Muscle layer of duodenum (tissue), 2 donors: ENCODE data around the gene TMEM236.
A peak's percentile ranks its signal among the peaks of the same experiment; 100 is the strongest.

Experiments
- H3K27ac ChIP-seq: one replicate; pipeline ENCODE4 v1.7.0; 2013; ENCODE audit warnings: mild to moderate bottlenecking, low read length
- H3K27me3 ChIP-seq: one replicate; pipeline ENCODE4 v1.7.0; 2013; ENCODE audit warnings: low read depth, mild to moderate bottlenecking, control low read depth, low read length
- H3K36me3 ChIP-seq, 2 donors: one replicate each; pipeline ENCODE4 v1.7.0; 2013; ENCODE audit warnings: low read length in 2 of 2, control low read depth in 1 of 2, mild to moderate bottlenecking in 1 of 2; ENCODE audit not compliant: insufficient read depth in 2 of 2, control insufficient read depth in 1 of 2
- H3K4me1 ChIP-seq, 2 donors: one replicate each; pipeline ENCODE4 v1.7.0; 2013; ENCODE audit warnings: low read length in 2 of 2, mild to moderate bottlenecking in 2 of 2, control low read depth in 1 of 2, moderate library complexity in 1 of 2; ENCODE audit not compliant: insufficient read depth in 2 of 2, control insufficient read depth in 1 of 2
- H3K4me3 ChIP-seq, 2 donors: one replicate each; pipeline ENCODE4 v1.7.0; 2013; ENCODE audit warnings: low read length in 2 of 2, low read depth in 1 of 2, mild to moderate bottlenecking in 1 of 2
- H3K9me3 ChIP-seq, 2 donors: one replicate each; pipeline ENCODE4 v1.7.0; 2013; ENCODE audit warnings: low read length in 2 of 2, control low read depth in 1 of 2, mild to moderate bottlenecking in 1 of 2; ENCODE audit not compliant: control insufficient read depth in 1 of 2
- donor health status: healthy.

TMEM236 gene

GRCh38 chr10:17771017-17771416 lies 19.0 kb downstream of the TMEM236 start:
- Histone ChIP-seq H3K4me3 (no peak overlapping the region), H3K4me1 (no peaks in the 10 kb centered on the region), H3K36me3 (no peaks in the 10 kb centered on the region), H3K27ac (no peak overlapping the region), H3K9me3 (no peaks in the 10 kb centered on the region), H3K27me3 (no peaks in the 10 kb centered on the region)

- no peak overlapping the region for H3K27ac ChIP-seq
- peaks cover 0 to 7% of the 10 kb centered on the region in 2 donors for H3K4me1 ChIP-seq
- no peak overlapping the region for H3K4me3 ChIP-seq
- no peaks in the 10 kb centered on the region for H3K9me3 ChIP-seq
- no peaks in the 10 kb centered on the region for H3K36me3 ChIP-seq
- no peaks in the 10 kb centered on the region for H3K27me3 ChIP-seq
Observed at GRCh38 chr10:17779784-17780183, 27.8 kb downstream of the TMEM236 start.

- H3K36me3 ChIP-seq: no peaks in the 10 kb centered on the region
- peaks cover 0 to 7% of the 10 kb centered on the region in 2 donors for H3K4me1 ChIP-seq
- H3K27me3 ChIP-seq: no peaks in the 10 kb centered on the region
- no peaks in the 10 kb centered on the region for H3K9me3 ChIP-seq
- H3K4me3 ChIP-seq: no peak overlapping the region
- H3K27ac ChIP-seq: no peak overlapping the region
Observed at GRCh38 chr10:17780727-17781126, 28.7 kb downstream of the TMEM236 start.

DNA sequence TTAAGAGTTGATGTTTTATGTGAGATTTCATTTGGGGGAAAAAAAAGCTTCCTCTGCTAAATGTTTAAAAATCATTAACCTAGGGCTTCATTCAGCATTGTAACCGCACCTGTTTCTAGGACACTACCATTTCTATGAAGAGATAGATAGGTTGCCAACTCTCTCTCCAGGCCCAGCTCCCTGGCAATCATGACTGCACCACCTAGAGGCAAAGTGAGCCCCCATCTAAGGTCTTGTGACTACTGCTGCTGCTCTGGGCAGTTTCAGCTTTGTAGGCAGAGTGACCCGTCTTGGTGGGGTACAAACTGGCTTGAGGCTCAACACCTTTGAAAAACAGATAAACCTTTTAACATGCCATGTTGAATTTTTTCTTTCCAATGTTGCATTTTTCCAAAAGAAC lies 29.9 kb downstream of the TMEM236 start:
- Histone ChIP-seq H3K4me3 (no peak overlapping the region), H3K9me3 (no peaks in the 10 kb centered on the region), H3K36me3 (no peaks in the 10 kb centered on the region), H3K27me3 (no peaks in the 10 kb centered on the region), H3K4me1 (peaks cover 0 to 7% of the 10 kb centered on the region in 2 donors), H3K27ac (no peak overlapping the region)

- Histone ChIP-seq H3K4me3 (no peak overlapping the region), H3K27ac (no peak overlapping the region), H3K36me3 (no peaks in the 10 kb centered on the region), H3K9me3 (no peaks in the 10 kb centered on the region), H3K27me3 (no peaks in the 10 kb centered on the region), H3K4me1 (peaks cover 0 to 7% of the 10 kb centered on the region in 2 donors)
Observed at GRCh38 chr10:17782921-17783665, 31.1 kb downstream of the TMEM236 start.

- no peaks in the 10 kb centered on the region for H3K9me3 ChIP-seq
- H3K4me3 ChIP-seq: no peak overlapping the region
Observed at GRCh38 chr10:17783751-17784150, 31.8 kb downstream of the TMEM236 start.

DNA sequence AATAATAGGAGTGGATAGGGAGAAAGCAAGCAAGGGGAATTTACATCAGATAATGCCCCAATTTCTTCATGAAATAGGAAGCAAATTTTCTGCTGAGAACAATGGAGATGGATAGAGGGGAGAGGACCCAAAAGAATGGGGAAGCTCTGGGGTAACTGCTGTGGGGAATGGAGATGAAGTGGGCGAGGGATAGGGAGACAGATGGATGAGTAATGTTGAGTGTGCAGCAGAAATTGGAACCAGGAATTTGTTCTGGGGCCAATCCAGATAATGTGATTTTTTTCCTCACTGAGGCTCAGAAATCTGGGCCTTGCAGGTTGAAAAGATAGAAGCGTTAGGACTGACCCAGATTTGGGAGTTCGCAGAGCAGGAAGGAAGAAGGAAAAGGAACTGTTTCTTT lies 32.7 kb downstream of the TMEM236 start:
- Histone ChIP-seq H3K4me1 (peaks cover 0 to 7% of the 10 kb centered on the region in 2 donors), H3K36me3 (no peaks in the 10 kb centered on the region), H3K27me3 (no peaks in the 10 kb centered on the region), H3K9me3 (no peaks in the 10 kb centered on the region), H3K4me3 (no peak overlapping the region), H3K27ac (peak overlapping the region; percentile 41)

More at GRCh38 chr10:17783751-17784150, 31.8 kb downstream of the TMEM236 start:
- Histone ChIP-seq H3K27ac (no peak overlapping the region), H3K27me3 (no peaks in the 10 kb centered on the region), H3K36me3 (no peaks in the 10 kb centered on the region), H3K4me1 (peaks cover 0 to 7% of the 10 kb centered on the region in 2 donors)

GRCh38 chr10:17785276-17785930 lies 33.4 kb downstream of the TMEM236 start:
- Histone ChIP-seq H3K4me1 (peaks cover 0 to 7% of the 10 kb centered on the region in 2 donors), H3K36me3 (no peaks in the 10 kb centered on the region), H3K4me3 (no peak overlapping the region), H3K27ac (peak overlapping the region; percentile 41), H3K9me3 (no peaks in the 10 kb centered on the region), H3K27me3 (no peaks in the 10 kb centered on the region)

DNA sequence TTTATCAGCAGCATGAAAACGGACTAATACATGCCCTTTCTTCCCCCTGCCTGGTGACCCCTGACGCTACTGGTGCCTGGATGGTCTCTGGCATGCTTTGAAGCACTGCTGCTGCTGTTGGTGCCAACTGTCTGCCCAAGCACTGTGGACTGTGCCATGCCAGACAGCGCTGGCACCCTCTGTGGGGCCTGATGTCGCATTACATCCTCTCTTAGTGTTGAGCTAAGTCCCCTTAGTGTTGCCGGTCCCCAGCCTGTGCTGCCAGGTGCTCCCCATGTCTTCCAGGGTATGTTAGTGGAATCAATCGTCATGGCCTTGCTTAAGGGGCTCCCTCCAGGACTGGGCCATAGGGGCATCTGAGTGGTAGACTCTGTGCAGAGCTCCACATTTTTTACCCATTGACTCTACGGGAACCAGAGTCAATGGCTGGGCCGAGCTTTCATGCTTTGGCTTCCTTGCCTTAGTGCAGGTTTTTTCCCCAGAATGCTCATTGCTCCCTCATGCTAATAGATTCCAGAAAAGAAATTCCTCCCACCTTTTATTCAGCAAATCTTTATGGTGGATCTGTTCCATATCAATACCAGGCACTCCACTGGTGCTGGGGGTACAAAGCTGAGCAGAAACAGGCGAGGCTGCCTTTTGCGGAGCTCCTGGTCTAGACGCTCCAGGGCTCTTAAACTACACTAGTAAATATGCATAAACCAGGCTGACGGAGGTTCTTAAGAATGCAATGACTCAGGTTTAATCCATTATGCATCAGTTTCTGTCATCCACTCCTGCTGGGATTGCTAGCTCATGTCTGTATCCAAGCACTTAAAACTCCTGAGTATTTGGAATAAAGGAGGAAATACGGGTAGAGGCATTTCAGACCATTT lies 35.3 kb downstream of the TMEM236 start:
- H3K4me1 ChIP-seq: peaks cover 0 to 7% of the 10 kb centered on the region in 2 donors
- no peaks in the 10 kb centered on the region for H3K36me3 ChIP-seq
- H3K27me3 ChIP-seq: no peaks in the 10 kb centered on the region
- no peak overlapping the region for H3K4me3 ChIP-seq
- H3K9me3 ChIP-seq: no peaks in the 10 kb centered on the region
- no peak overlapping the region for H3K27ac ChIP-seq

- H3K27me3 ChIP-seq: no peaks in the 10 kb centered on the region
- no peaks in the 10 kb centered on the region for H3K9me3 ChIP-seq
- H3K36me3 ChIP-seq: no peaks in the 10 kb centered on the region
- H3K27ac ChIP-seq: no peak overlapping the region
- H3K4me1 ChIP-seq: no peaks in the 10 kb centered on the region
- no peak overlapping the region for H3K4me3 ChIP-seq
Observed at GRCh38 chr10:17788646-17789045, 36.6 kb downstream of the TMEM236 start.

DNA sequence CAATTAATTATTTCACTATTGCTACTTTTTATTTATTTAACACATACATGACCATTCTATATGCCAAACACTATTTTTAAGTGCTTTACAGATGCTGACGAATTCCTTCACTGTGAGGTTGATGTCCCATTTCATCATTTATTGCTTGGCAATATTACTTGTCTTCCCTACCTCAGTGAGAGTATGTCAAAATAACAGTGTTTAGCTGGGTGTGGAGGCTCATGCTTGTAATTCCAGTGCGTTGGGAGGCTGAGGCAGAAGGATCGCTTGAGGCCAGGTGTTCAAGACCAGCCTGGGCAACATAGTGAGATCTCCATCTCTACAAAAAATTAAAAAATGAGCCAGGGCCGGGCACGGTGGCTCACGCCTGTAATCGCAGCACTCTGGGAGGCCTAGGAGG lies 37.4 kb downstream of the TMEM236 start:
- Histone ChIP-seq H3K27me3 (no peaks in the 10 kb centered on the region), H3K27ac (no peak overlapping the region), H3K36me3 (no peaks in the 10 kb centered on the region), H3K4me3 (no peak overlapping the region), H3K4me1 (no peaks in the 10 kb centered on the region), H3K9me3 (no peaks in the 10 kb centered on the region)
